GM12892 (cell line): ENCODE measurements around the gene DCANP1.

Experiments used
- POLR2A ChIP-seq: IDR thresholded peaks from 2 replicates; pipeline ENCODE4 v1.6.1; 2011; ENCODE audit warnings: low read depth, low read length, control low read depth
- POLR2AphosphoS5 ChIP-seq: IDR thresholded peaks from 2 replicates; pipeline ENCODE4 v1.6.1; 2011; ENCODE audit warnings: low read depth, low read length, control low read depth

DNA sequence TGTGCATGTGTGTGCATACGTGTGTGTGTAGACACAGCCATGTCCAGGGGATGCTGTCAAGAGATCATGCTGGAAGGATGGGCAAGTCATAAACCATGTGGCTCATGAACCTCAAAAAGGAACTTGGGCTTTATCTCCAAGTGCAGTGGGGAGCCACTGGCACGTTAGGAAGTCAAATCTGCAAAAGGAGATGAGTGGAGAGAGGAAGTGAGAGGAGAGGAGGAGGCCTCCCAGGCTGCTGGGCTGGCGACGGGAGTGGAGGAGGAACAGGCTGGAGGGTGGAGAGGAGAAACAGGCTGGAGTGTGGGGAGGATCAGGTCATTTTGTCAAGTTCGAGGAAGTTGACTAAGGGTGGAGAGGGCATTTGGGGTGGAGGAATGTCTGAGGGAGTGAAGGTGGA is 34.2 kb upstream of the DCANP1 start:
- no peak for TF ChIP-seq POLR2A
- TF ChIP-seq POLR2AphosphoS5 = no peak
